Common myeloid progenitor, CD34-positive (primary cell): ENCODE results near the gene ACOT8.

ENCODE experiments used
- CTCF ChIA-PET: fragments of 350-600 bp; sonication (Branson Sonifier 250); formaldehyde crosslinking; loops from one replicate; lab custom pipeline; 2021; ENCODE audit warnings: antibody characterized with exemption; lab: Charles Lee
- POLR2A ChIA-PET: fragments of 350-600 bp; sonication (Branson Sonifier 250); formaldehyde crosslinking; loops from one replicate; lab custom pipeline; 2021; ENCODE audit warnings: antibody characterized with exemption; lab: Charles Lee
- DNase-seq, 3 donors: peaks; one replicate each; pipeline versions ENCODE4 v3.0.0 to v3.0.0-alpha.2; 2013
- H3K27ac ChIP-seq, 2 experiments: 1 replicate in 1 of 2; 2 replicates in 1 of 2; pipeline ENCODE4 v1.7.0; 2013; ENCODE audit warnings: inconsistent platforms in 2 of 2, low read length in 2 of 2, mild to moderate bottlenecking in 2 of 2, low read depth in 1 of 2, moderate library complexity in 1 of 2; ENCODE audit not compliant: severe bottlenecking in 2 of 2, insufficient read depth in 1 of 2, poor library complexity in 1 of 2
- H3K27me3 ChIP-seq, 5 experiments: replicated peaks in 2 of 5; 1 replicate in 3 of 5; 2 replicates in 2 of 5; pipeline versions ENCODE4 v1.6.1 to v1.7.0; 2013; ENCODE audit warnings: low read length in 4 of 5, mild to moderate bottlenecking in 2 of 5, moderate library complexity in 2 of 5, inconsistent platforms in 1 of 5; ENCODE audit not compliant: insufficient read depth in 5 of 5, control insufficient read depth in 4 of 5
- H3K36me3 ChIP-seq, 4 experiments: 1 replicate in 2 of 4; 2 replicates in 2 of 4; pipeline versions ENCODE4 v1.6.1 to v1.7.0; 2013; ENCODE audit warnings: low read length in 3 of 4, control low read depth in 1 of 4, mild to moderate bottlenecking in 1 of 4; ENCODE audit not compliant: control insufficient read depth in 4 of 4, insufficient read depth in 4 of 4
- H3K4me1 ChIP-seq, 4 experiments: 1 replicate in 3 of 4; 2 replicates in 1 of 4; pipeline versions ENCODE4 v1.6.1 to v1.7.1; 2013; ENCODE audit warnings: low read length in 3 of 4, mild to moderate bottlenecking in 3 of 4, control low read depth in 1 of 4, inconsistent platforms in 1 of 4, moderate library complexity in 1 of 4; ENCODE audit not compliant: control insufficient read depth in 4 of 4, insufficient read depth in 4 of 4; ENCODE audit errors: control extremely low read depth in 1 of 4
- H3K4me3 ChIP-seq, 7 experiments: 1 replicate in 4 of 7; 2 replicates in 3 of 7; pipeline versions ENCODE4 v1.5.1 to v1.7.0; 2013; ENCODE audit warnings: mild to moderate bottlenecking in 7 of 7, low read length in 6 of 7, moderate library complexity in 6 of 7, inconsistent platforms in 2 of 7, low read depth in 2 of 7, control low read depth in 1 of 7; ENCODE audit not compliant: insufficient read depth in 4 of 7, control insufficient read depth in 1 of 7; ENCODE audit errors: extremely low read depth in 1 of 7
- H3K9me3 ChIP-seq, 5 experiments: 1 replicate in 4 of 5; 2 replicates in 1 of 5; pipeline versions ENCODE4 v1.6.1 to v1.7.1; 2013; ENCODE audit warnings: low read length in 4 of 5, mild to moderate bottlenecking in 2 of 5, inconsistent platforms in 1 of 5, low read depth in 1 of 5, moderate library complexity in 1 of 5; ENCODE audit not compliant: control insufficient read depth in 4 of 5, insufficient read depth in 2 of 5; ENCODE audit errors: control extremely low read depth in 1 of 5
- WGBS: methylation state at CpG from one replicate; pipeline ENCODE4 v1.1.5; 2013; ENCODE audit not compliant: insufficient coverage; 5-methylcytosine and 5-hydroxymethylcytosine counted together

ACOT8 gene

GRCh38 chr20:45848421-45848820 is 8.8 kb downstream of the ACOT8 start:
- 95% methylated on average over 8 of the region's 8 CpGs for WGBS
- no peak for DNase-seq
- no peaks in the 10 kb centered on the region for H3K9me3 ChIP-seq
- no peak overlapping the region for H3K4me3 ChIP-seq
- peaks cover 11 to 77% (median 45%) of the 10 kb centered on the region in 4 experiments for H3K36me3 ChIP-seq
- ChIA-PET POLR2A (interaction anchor here (0.6 kb wide), 1 partner anchor 47 kb away, joined by 3 read pairs; no protein-coding TSS in a partner anchor), CTCF (interaction anchor here (0.8 kb wide), 1 partner anchor 20 kb away, joined by 3 read pairs; no protein-coding TSS in a partner anchor)
- peaks cover 0 to under 1% (median 0%) of the 10 kb centered on the region in 4 experiments for H3K4me1 ChIP-seq
- H3K27ac ChIP-seq: no peak overlapping the region
- H3K27me3 ChIP-seq: no peaks in the 10 kb centered on the region

GRCh38 chr20:45845452-45845851 is 11.7 kb downstream of the ACOT8 start:
- H3K4me3 ChIP-seq: no peak overlapping the region
- no peak overlapping the region for H3K27ac ChIP-seq
- H3K36me3 ChIP-seq: peaks cover 12 to 71% (median 43%) of the 10 kb centered on the region in 4 experiments
- no peaks in the 10 kb centered on the region for H3K9me3 ChIP-seq
- H3K27me3 ChIP-seq: no peaks in the 10 kb centered on the region
- no peak for DNase-seq
- CTCF ChIA-PET: interaction anchor here (2.0 kb wide), 1 partner anchor 46 kb away, joined by 7 read pairs; no protein-coding TSS in a partner anchor
- peaks cover 3 to 15% (median 10%) of the 10 kb centered on the region in 4 experiments for H3K4me1 ChIP-seq
- POLR2A ChIA-PET: no interaction called here

GRCh38 chr20:45843506-45843905 is 13.7 kb downstream of the ACOT8 start:
- Histone ChIP-seq H3K9me3 (no peaks in the 10 kb centered on the region), H3K36me3 (peaks cover 12 to 54% (median 40%) of the 10 kb centered on the region in 4 experiments), H3K27ac (no peak overlapping the region), H3K4me1 (peaks cover 3 to 15% (median 10%) of the 10 kb centered on the region in 4 experiments), H3K27me3 (no peaks in the 10 kb centered on the region), H3K4me3 (no peak overlapping the region)
- CTCF ChIA-PET: interaction anchor here (1.2 to 2.0 kb wide), 2 partner anchors 9 to 44 kb away, joined by 4 to 7 read pairs; no protein-coding TSS in a partner anchor
- no peak for DNase-seq
- 98% methylated on average over 11 of the region's 14 CpGs for WGBS
- POLR2A ChIA-PET: no interaction called here

- CTCF ChIA-PET: interaction anchor here (0.6 to 4.0 kb wide), 8 partner anchors 10 to 859 kb away, joined by 3 to 24 read pairs (median 4); partner anchors contain the start of gene TNNC2
- H3K4me3 ChIP-seq: no peak overlapping the region
- peaks cover 3 to 15% (median 10%) of the 10 kb centered on the region in 4 experiments for H3K4me1 ChIP-seq
- WGBS: 3% methylated on average over 5 of the region's 5 CpGs
- peak; percentile 32 to 86 (median 81) for DNase-seq
- H3K9me3 ChIP-seq: no peaks in the 10 kb centered on the region
- peaks cover 12 to 49% (median 33%) of the 10 kb centered on the region in 4 experiments for H3K36me3 ChIP-seq
- no peaks in the 10 kb centered on the region for H3K27me3 ChIP-seq
- POLR2A ChIA-PET: interaction anchor here (0.6 kb wide), 1 partner anchor 43 kb away, joined by 3 read pairs; no protein-coding TSS in a partner anchor
- H3K27ac ChIP-seq: peak overlapping the region; percentile 37 to 54
These were observed 14.9 kb downstream of the ACOT8 start for GRCh38 chr20:45842169-45842812.

GRCh38 chr20:45841407-45842129 is 15.6 kb downstream of the ACOT8 start:
- WGBS: 98% methylated on average over 7 of the region's 10 CpGs
- Histone ChIP-seq H3K4me1 (peaks cover 3 to 20% (median 13%) of the 10 kb centered on the region in 4 experiments), H3K4me3 (no peak overlapping the region), H3K27ac (no peak overlapping the region), H3K36me3 (peaks cover 11 to 44% (median 31%) of the 10 kb centered on the region in 4 experiments), H3K9me3 (no peaks in the 10 kb centered on the region), H3K27me3 (no peaks in the 10 kb centered on the region)
- CTCF ChIA-PET: interaction anchor here (0.6 to 4.0 kb wide), 9 partner anchors 13 to 858 kb away, joined by 3 to 24 read pairs (median 5); partner anchors contain the start of gene TNNC2
- no peak for DNase-seq
- POLR2A ChIA-PET: interaction anchor here (0.6 kb wide), 1 partner anchor 42 kb away, joined by 3 read pairs; no protein-coding TSS in a partner anchor

GRCh38 chr20:45840700-45841198 is 16.4 kb downstream of the ACOT8 start:
- CTCF ChIA-PET: interaction anchor here (0.9 to 4.0 kb wide), 9 partner anchors 9 to 126 kb away, joined by 3 to 24 read pairs (median 5); partner anchors contain the start of gene TNNC2
- H3K27ac ChIP-seq: no peak overlapping the region
- H3K4me3 ChIP-seq: no peak overlapping the region
- no peaks in the 10 kb centered on the region for H3K27me3 ChIP-seq
- H3K36me3 ChIP-seq: peaks cover 11 to 37% (median 27%) of the 10 kb centered on the region in 4 experiments
- H3K9me3 ChIP-seq: no peaks in the 10 kb centered on the region
- DNase-seq: no peak
- POLR2A ChIA-PET: no interaction called here
- WGBS: 98% methylated on average over 25 of the region's 25 CpGs
- H3K4me1 ChIP-seq: peaks cover 3 to 21% (median 14%) of the 10 kb centered on the region in 4 experiments
